ENCODE measurements around the gene IGBP1. TPM values are rescaled to one million over a fixed set of nuclear protein-coding genes. Genes with fewer than 3 reads are reported as not detected.
A peak's percentile ranks its signal among the peaks of the same experiment; 100 is the strongest.

IGBP1 gene
- total and polyA plus RNA-seq, 12 donors, result 15.8 to 57.8 (median 49.0) TPM

- no peaks in the 10 kb centered on the region for H3K4me1 ChIP-seq
- WGBS, 2 donors, result 60 to 63% methylated on average over 7 of the region's 7 CpGs
- H3K27me3 ChIP-seq, result peaks cover 0 to 13% (median 0%) of the 10 kb centered on the region in 7 donors
- no peak within 1 kb of the TSS for H3K27ac ChIP-seq
- intact Hi-C loops (cut with DNase I), result no loop called here
- no peak within 1 kb of the TSS for H3K4me3 ChIP-seq
- H3K36me3 ChIP-seq, result no peaks in the 10 kb centered on the region
- no peak for TF ChIP-seq CTCF (IDR thresholded peaks at IDR 0.05)
- DNase-seq (no peak), ATAC-seq (no peak)
- no peaks in the 10 kb centered on the region for H3K9me3 ChIP-seq
Measured at GRCh38 chrX:70176938-70177533, 43.8 kb downstream of the IGBP1 start, which contains the start of gene DGAT2L6. TSS of gene DGAT2L6 (plus strand) at chrX:70177483. CDS start at chrX:70177583, 100 bp downstream.

- 50 to 51% methylated on average over 5 of the region's 5 CpGs for WGBS, 2 donors
- DNase-seq (no peak), ATAC-seq (no peak)
- Histone ChIP-seq H3K27ac (no peak overlapping the region), H3K27me3 (peaks cover 0 to 28% (median 0%) of the 10 kb centered on the region in 7 donors), H3K4me1 (no peaks in the 10 kb centered on the region), H3K9me3 (no peaks in the 10 kb centered on the region), H3K4me3 (no peak overlapping the region), H3K36me3 (no peaks in the 10 kb centered on the region)
- intact Hi-C loops (cut with DNase I), result no loop called here
- TF ChIP-seq CTCF (IDR thresholded peaks at IDR 0.05), result no peak
Measured at GRCh38 chrX:70183091-70183490, 49.8 kb downstream of the IGBP1 start.

- no peak for ATAC-seq
- Histone ChIP-seq H3K4me3 (no peak overlapping the region), H3K27me3 (peaks cover 0 to 33% (median 0%) of the 10 kb centered on the region in 7 donors), H3K27ac (no peak overlapping the region), H3K36me3 (no peaks in the 10 kb centered on the region), H3K4me1 (no peaks in the 10 kb centered on the region), H3K9me3 (peaks cover 0 to 14% (median 0%) of the 10 kb centered on the region in 11 donors)
- no peak for DNase-seq
- TF ChIP-seq CTCF (IDR thresholded peaks at IDR 0.05), result no peak
- intact Hi-C loops (cut with DNase I), result loop anchor here in 1 of 10 donors (10.0 kb wide), 1 partner anchor 235 kb away; the partner anchor contains the start of gene GDPD2
Measured at GRCh38 chrX:70190225-70190624, 57.0 kb downstream of the IGBP1 start.

- peak; percentile 23 to 70 (median 53) for TF ChIP-seq CTCF (IDR thresholded peaks at IDR 0.05)
- Histone ChIP-seq H3K36me3 (no peaks in the 10 kb centered on the region), H3K9me3 (peaks cover 0 to 4% (median 0%) of the 10 kb centered on the region in 11 donors), H3K4me1 (no peaks in the 10 kb centered on the region), H3K27ac (no peak overlapping the region), H3K4me3 (no peak overlapping the region), H3K27me3 (peaks cover 0 to 24% (median 0%) of the 10 kb centered on the region in 7 donors)
- DNase-seq, result peak in 1 of 2 donors; percentile 19
- peak in 2 of 8 donors; percentile 34 to 41 for ATAC-seq
- WGBS, 2 donors, result 6 to 10% methylated on average over 12 of the region's 12 CpGs
- intact Hi-C loops (cut with DNase I), result loop anchor here in 3 of 10 donors (2.0 to 10.0 kb wide), 3 partner anchors 65 to 236 kb away; partner anchors contain the start of genes GDPD2 (in 1 of the 3) and P2RY4 (in 1 of the 3)
Measured at GRCh38 chrX:70196961-70197720, 63.9 kb downstream of the IGBP1 start.

Measured in heart right ventricle (tissue), 16 donors.